ENCODE results near the gene SUSD3.
A peak's percentile ranks its signal among the peaks of the same experiment; 100 is the strongest.

The SUSD3 gene

GRCh38 chr9:93122721-93123221, 64.3 kb downstream of the SUSD3 start:
- no peaks in the 10 kb centered on the region for H3K27me3 Mint-ChIP-seq
- CTCF ChIA-PET, result interaction anchor here (0.5 to 2.3 kb wide), 2 partner anchors 14 to 36 kb away, joined by 3 to 10 read pairs; no protein-coding TSS in a partner anchor
- H3K36me3 Mint-ChIP-seq, result peaks cover 21% of the 10 kb centered on the region
- H3K4me1 Mint-ChIP-seq, result peaks cover 54% of the 10 kb centered on the region
- no peak overlapping the region for H3K27ac Mint-ChIP-seq
- DNase-seq, result no peak
- no peak overlapping the region for H3K4me3 Mint-ChIP-seq
- H3K9me3 Mint-ChIP-seq, result no peaks in the 10 kb centered on the region

GRCh38 chr9:93123561-93124283, 65.2 kb downstream of the SUSD3 start:
- CTCF ChIA-PET, result interaction anchor here (0.5 to 2.3 kb wide), 3 partner anchors 15 to 96 kb away, joined by 3 to 10 read pairs (median 3); no protein-coding TSS in a partner anchor
- H3K9me3 Mint-ChIP-seq, result no peaks in the 10 kb centered on the region
- no peaks in the 10 kb centered on the region for H3K27me3 Mint-ChIP-seq
- H3K27ac Mint-ChIP-seq, result peak overlapping the region; percentile 70
- H3K4me3 Mint-ChIP-seq, result no peak overlapping the region
- H3K36me3 Mint-ChIP-seq, result peaks cover 25% of the 10 kb centered on the region
- DNase-seq, result no peak
- peaks cover 56% of the 10 kb centered on the region for H3K4me1 Mint-ChIP-seq

GRCh38 chr9:93124793-93125192, 66.3 kb downstream of the SUSD3 start:
- no peak for DNase-seq
- Mint-ChIP-seq H3K36me3 (peaks cover 26% of the 10 kb centered on the region), H3K27ac (peak overlapping the region; percentile 7), H3K4me3 (no peak overlapping the region), H3K27me3 (no peaks in the 10 kb centered on the region), H3K9me3 (no peaks in the 10 kb centered on the region), H3K4me1 (peaks cover 50% of the 10 kb centered on the region)
- CTCF ChIA-PET, result interaction anchor here (1.3 to 2.3 kb wide), 2 partner anchors 16 to 35 kb away, joined by 3 to 10 read pairs; no protein-coding TSS in a partner anchor

- CTCF ChIA-PET, result interaction anchor here (0.6 to 1.4 kb wide), 5 partner anchors 16 to 167 kb away, joined by 3 to 6 read pairs (median 3); no protein-coding TSS in a partner anchor
- Mint-ChIP-seq H3K36me3 (peaks cover 23% of the 10 kb centered on the region), H3K27me3 (no peaks in the 10 kb centered on the region), H3K9me3 (no peaks in the 10 kb centered on the region), H3K4me3 (no peak overlapping the region), H3K4me1 (peaks cover 45% of the 10 kb centered on the region), H3K27ac (peak overlapping the region; percentile 94)
- no peak for DNase-seq
Measured at GRCh38 chr9:93125331-93125894, 66.9 kb downstream of the SUSD3 start.

- peak; percentile 64 for DNase-seq
- Mint-ChIP-seq H3K27ac (peak overlapping the region; percentile 94), H3K4me1 (peaks cover 52% of the 10 kb centered on the region), H3K9me3 (no peaks in the 10 kb centered on the region), H3K36me3 (peaks cover 20% of the 10 kb centered on the region), H3K27me3 (no peaks in the 10 kb centered on the region), H3K4me3 (peak overlapping the region; percentile 46)
- CTCF ChIA-PET, result interaction anchor here (0.6 to 1.4 kb wide), 6 partner anchors 16 to 171 kb away, joined by 3 to 6 read pairs (median 3); no protein-coding TSS in a partner anchor
Measured at GRCh38 chr9:93126151-93126781, 67.8 kb downstream of the SUSD3 start.

- DNase-seq, result peak; percentile 49
- no peaks in the 10 kb centered on the region for H3K27me3 Mint-ChIP-seq
- CTCF ChIA-PET, result interaction anchor here (0.6 to 1.4 kb wide), 4 partner anchors 15 to 172 kb away, joined by 3 to 6 read pairs (median 4); no protein-coding TSS in a partner anchor
- no peaks in the 10 kb centered on the region for H3K9me3 Mint-ChIP-seq
- H3K27ac Mint-ChIP-seq, result peak overlapping the region; percentile 94
- H3K4me1 Mint-ChIP-seq, result peaks cover 58% of the 10 kb centered on the region
- H3K4me3 Mint-ChIP-seq, result no peak overlapping the region
- peaks cover 20% of the 10 kb centered on the region for H3K36me3 Mint-ChIP-seq
Measured at GRCh38 chr9:93126825-93127368, 68.4 kb downstream of the SUSD3 start.

- no peak for DNase-seq
- no peaks in the 10 kb centered on the region for H3K9me3 Mint-ChIP-seq
- no peaks in the 10 kb centered on the region for H3K27me3 Mint-ChIP-seq
- H3K27ac Mint-ChIP-seq, result peak overlapping the region; percentile 94
- peaks cover 64% of the 10 kb centered on the region for H3K4me1 Mint-ChIP-seq
- peaks cover 20% of the 10 kb centered on the region for H3K36me3 Mint-ChIP-seq
- H3K4me3 Mint-ChIP-seq, result no peak overlapping the region
- CTCF ChIA-PET, result interaction anchor here (0.9 to 1.1 kb wide), 2 partner anchors 27 to 172 kb away, joined by 3 to 5 read pairs; no protein-coding TSS in a partner anchor
Measured at GRCh38 chr9:93127395-93127911, 69.0 kb downstream of the SUSD3 start.

GRCh38 chr9:93128011-93128714, 69.7 kb downstream of the SUSD3 start:
- peaks cover 22% of the 10 kb centered on the region for H3K36me3 Mint-ChIP-seq

GRCh38 chr9:93128715-93129224, 70.3 kb downstream of the SUSD3 start:
- H3K36me3 Mint-ChIP-seq, result peaks cover 22% of the 10 kb centered on the region
- no peaks in the 10 kb centered on the region for H3K9me3 Mint-ChIP-seq
- peaks cover 74% of the 10 kb centered on the region for H3K4me1 Mint-ChIP-seq
- H3K4me3 Mint-ChIP-seq, result no peak overlapping the region
- DNase-seq, result no peak
- CTCF ChIA-PET, result interaction anchor here (1.2 to 1.9 kb wide), 2 partner anchors 20 to 21 kb away, joined by 5 to 8 read pairs; no protein-coding TSS in a partner anchor
- H3K27me3 Mint-ChIP-seq, result no peaks in the 10 kb centered on the region
- no peak overlapping the region for H3K27ac Mint-ChIP-seq

More at GRCh38 chr9:93128011-93128714, 69.7 kb downstream of the SUSD3 start:
- CTCF ChIA-PET, result interaction anchor here (1.2 kb wide), 1 partner anchor 19 kb away, joined by 8 read pairs; no protein-coding TSS in a partner anchor
- peaks cover 71% of the 10 kb centered on the region for H3K4me1 Mint-ChIP-seq
- H3K27me3 Mint-ChIP-seq, result no peaks in the 10 kb centered on the region
- peak overlapping the region; percentile 65 for H3K27ac Mint-ChIP-seq
- H3K9me3 Mint-ChIP-seq, result no peaks in the 10 kb centered on the region
- no peak for DNase-seq
- H3K4me3 Mint-ChIP-seq, result no peak overlapping the region

- no peak for DNase-seq
- no peak overlapping the region for H3K4me3 Mint-ChIP-seq
- CTCF ChIA-PET, result interaction anchor here (1.2 to 1.9 kb wide), 2 partner anchors 20 to 22 kb away, joined by 5 to 8 read pairs; no protein-coding TSS in a partner anchor
- H3K27ac Mint-ChIP-seq, result no peak overlapping the region
- peaks cover 69% of the 10 kb centered on the region for H3K4me1 Mint-ChIP-seq
- H3K27me3 Mint-ChIP-seq, result no peaks in the 10 kb centered on the region
- no peaks in the 10 kb centered on the region for H3K9me3 Mint-ChIP-seq
- H3K36me3 Mint-ChIP-seq, result peaks cover 22% of the 10 kb centered on the region
Measured at GRCh38 chr9:93129286-93129685, 70.8 kb downstream of the SUSD3 start.

GRCh38 chr9:93129691-93130500, 71.4 kb downstream of the SUSD3 start:
- peaks cover 69% of the 10 kb centered on the region for H3K4me1 Mint-ChIP-seq
- peaks cover 16% of the 10 kb centered on the region for H3K36me3 Mint-ChIP-seq
- no peak overlapping the region for H3K27ac Mint-ChIP-seq
- CTCF ChIA-PET, result interaction anchor here (0.7 to 2.1 kb wide), 4 partner anchors 10 to 22 kb away, joined by 3 to 8 read pairs (median 6); no protein-coding TSS in a partner anchor
- no peaks in the 10 kb centered on the region for H3K9me3 Mint-ChIP-seq
- no peak for DNase-seq
- H3K4me3 Mint-ChIP-seq, result no peak overlapping the region
- no peaks in the 10 kb centered on the region for H3K27me3 Mint-ChIP-seq

- CTCF ChIA-PET, result interaction anchor here (0.9 to 2.1 kb wide), 3 partner anchors 11 to 127 kb away, joined by 3 to 7 read pairs (median 5); no protein-coding TSS in a partner anchor
- Mint-ChIP-seq H3K27me3 (no peaks in the 10 kb centered on the region), H3K9me3 (no peaks in the 10 kb centered on the region), H3K36me3 (peaks cover 10% of the 10 kb centered on the region), H3K4me3 (no peak overlapping the region), H3K27ac (peak overlapping the region; percentile 42), H3K4me1 (peaks cover 67% of the 10 kb centered on the region)
- no peak for DNase-seq
Measured at GRCh38 chr9:93130861-93131481, 72.5 kb downstream of the SUSD3 start.

Measured in activated naive CD4-positive, alpha-beta T cell treated with anti-CD3 and anti-CD28 coated beads, Interleukin-2, amount 10 ng/mL, durations not matched to agents 7 days and 5 days (primary cell).